GM21529 (cell line): ENCODE results near the gene VPS26C.

Source experiments
- ATAC-seq: cut with Tn5 transposase; IDR thresholded peaks from one replicate; pipeline ENCODE4 v1.9.1; 2021; ENCODE audit not compliant: unreplicated experiment

Gene VPS26C

GRCh38 chr21:37266515-37267221 is 466 bp downstream of the VPS26C start:
- peak; percentile 4 for ATAC-seq

DNA sequence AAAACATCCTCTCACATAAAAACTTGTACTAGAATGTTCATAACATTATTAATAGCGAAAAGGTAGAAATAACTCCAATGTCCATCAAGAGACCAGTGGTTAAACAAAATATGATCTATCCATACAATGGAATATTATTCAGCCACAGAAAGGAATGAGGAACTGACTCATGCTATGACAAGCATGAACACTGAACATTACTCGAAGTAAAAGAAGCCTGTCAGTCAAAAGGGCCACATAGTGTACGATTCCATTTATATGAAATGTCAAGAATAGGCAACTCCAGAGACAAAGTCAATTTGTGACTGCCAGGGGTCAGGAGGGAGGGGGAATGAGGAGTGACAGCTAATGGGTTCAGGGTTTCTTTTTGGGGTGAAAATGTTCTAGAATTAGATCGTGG is 2.3 kb downstream of the VPS26C start:
- ATAC-seq = no peak

DNA sequence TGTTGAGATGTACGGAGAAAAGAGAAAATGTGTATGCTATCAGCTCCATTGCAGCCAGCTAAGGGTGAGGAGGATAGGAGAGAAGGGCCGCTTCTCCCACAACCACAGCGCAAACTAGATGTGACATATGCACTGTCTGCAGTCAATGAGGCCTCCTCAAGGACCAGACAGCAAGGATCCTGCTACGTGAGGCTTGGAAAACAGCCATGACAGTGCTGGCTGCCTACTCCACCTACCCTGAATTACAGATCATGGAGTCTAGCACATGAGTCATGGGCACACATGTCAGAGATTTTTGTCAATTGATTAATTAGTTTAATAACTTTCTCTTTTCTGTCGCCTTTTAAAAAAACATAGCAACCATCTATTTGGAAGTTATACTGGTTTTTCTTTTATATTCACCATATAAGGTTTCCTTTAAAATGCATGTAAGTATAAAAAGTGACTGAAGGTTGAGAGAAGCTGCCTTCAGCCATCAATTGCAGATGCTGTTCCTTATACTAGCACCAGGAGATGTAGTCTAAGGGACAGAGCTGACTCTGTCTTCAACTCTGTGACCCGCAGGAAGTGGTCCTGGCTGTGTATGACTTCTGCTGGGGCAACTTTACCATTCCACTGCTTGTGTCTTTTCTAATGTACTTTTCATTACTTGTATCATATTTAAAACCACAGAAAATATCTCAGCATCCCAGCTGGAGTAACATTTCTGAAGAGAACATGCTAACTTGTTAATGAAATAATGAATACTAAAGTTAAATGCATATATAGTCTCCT is 3.1 kb downstream of the VPS26C start:
- ATAC-seq = no peak

DNA sequence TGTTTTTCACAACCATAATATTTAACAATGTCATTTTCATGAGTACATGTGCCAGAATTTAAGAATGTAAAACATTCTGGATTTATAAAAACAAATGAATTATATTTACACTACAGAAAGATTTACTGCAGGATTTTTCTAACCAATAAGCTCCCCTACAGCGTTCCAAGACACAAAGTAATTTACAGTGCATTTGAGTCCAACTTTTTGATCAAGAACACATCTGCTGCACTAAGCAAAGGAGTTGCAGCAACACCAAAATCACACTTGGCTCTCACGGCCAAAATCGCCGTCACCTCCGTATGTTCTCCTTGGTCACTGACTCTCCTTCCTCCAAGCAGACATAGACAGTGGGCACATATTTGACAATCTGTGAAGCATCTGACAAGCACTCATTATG is 7.7 kb downstream of the VPS26C start:
- ATAC-seq = no peak

- peak; percentile 78 for ATAC-seq
Measured at GRCh38 chr21:37257967-37258877, 8.9 kb downstream of the VPS26C start.

DNA sequence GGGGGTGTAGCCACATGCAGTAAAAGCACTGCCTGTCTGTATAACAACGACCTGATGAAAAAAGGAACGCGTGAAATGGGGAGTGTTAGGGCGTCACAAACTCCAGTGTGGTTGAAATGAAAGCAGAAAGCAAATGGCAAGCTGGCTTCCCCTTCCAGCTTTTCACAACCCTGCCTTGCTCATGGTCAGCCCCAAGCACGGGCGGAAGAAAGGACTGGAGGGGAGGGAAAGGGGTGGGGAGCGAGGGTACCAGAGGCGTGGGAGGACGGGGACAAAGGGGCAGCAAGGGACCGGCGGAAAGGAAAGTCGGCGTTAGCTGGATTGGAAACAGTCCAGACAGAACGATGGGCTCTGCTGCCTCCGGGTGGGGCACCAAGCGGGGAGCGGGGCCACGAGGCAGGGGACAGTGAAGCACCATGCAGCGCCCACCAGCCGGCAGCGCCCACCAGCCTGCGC is 9.6 kb downstream of the VPS26C start:
- ATAC-seq = peak; percentile 33

DNA sequence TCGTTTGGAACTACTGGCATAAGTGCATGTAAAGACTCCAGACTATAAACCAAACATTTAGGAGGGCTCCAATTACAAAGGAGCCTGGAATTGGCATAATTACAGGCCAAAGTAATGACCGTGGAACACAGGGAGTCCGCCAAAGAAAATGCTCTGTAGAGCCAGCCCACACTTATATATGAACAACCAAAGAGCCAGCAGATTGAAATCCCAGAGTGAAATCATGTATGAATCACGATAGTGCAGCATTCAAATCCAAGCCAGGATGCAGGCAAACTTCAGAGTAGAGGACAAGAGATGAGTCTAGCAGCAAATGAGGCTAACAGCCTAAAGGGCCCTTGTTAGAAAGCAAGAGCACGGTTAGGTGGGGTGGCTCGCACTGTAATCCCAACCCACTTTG is 13.1 kb downstream of the VPS26C start:
- no peak for ATAC-seq

- no peak for ATAC-seq
Measured at GRCh38 chr21:37251294-37251634, 15.9 kb downstream of the VPS26C start.

DNA sequence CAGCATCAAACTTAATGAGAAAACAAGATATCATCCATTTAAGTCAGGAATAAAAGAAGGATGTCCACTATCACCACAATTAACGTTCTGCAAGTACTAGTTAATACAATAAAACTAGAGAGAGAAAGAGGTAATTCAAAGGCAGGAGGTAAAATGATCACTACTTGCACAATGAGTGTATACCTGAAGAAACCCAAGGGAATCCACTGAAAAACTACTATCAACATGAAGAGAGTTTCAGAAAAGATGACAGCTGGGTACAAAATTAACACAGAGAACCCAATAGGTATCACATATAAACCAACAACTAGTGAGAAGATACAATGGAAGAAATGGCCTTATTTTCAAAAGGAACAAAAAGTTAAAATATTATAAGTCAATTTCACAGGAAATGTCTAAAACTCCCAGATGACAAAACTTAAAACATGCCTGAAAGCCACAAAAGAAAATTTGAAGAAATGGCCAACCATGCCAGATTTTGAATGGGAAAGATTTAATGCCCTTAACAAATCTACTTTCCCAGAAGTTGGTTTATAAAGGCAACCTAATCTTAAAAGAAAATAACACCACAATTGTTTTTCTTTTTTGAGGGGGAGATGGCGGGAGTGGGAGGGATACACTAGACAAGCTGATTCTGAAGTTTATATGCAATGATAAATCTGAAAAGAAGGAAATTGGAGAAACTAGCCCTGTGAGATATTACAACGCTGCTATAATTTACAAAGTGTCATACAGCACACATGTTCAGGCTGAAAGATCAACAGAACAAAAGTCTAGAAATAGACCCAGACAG is 17.8 kb downstream of the VPS26C start:
- no peak for ATAC-seq

- no peak for ATAC-seq
Measured at GRCh38 chr21:37248298-37248697, 18.8 kb downstream of the VPS26C start.

DNA sequence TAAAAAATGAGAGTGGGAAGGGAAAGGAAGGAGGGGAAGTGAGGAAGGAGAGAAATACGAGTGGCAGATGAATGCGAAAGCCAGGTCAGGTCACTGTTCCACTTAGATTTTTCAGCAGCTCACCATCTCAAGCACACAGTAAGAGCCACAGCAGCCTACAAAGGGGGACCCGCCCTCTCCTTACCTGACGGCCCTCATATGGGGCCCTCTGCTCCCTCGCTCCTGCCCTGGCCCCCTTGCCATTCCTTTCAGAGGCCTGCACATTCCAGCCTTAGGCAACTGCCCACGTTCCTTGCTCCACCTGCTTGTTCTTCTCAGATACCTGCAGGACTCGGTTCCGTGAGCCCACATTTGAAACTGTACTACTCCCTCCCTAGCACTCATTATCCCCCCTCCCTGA is 22.0 kb downstream of the VPS26C start:
- no peak for ATAC-seq

GRCh38 chr21:37244501-37245095 is 22.5 kb downstream of the VPS26C start:
- no peak for ATAC-seq

GRCh38 chr21:37243961-37244360 is 23.2 kb downstream of the VPS26C start:
- ATAC-seq = no peak

DNA sequence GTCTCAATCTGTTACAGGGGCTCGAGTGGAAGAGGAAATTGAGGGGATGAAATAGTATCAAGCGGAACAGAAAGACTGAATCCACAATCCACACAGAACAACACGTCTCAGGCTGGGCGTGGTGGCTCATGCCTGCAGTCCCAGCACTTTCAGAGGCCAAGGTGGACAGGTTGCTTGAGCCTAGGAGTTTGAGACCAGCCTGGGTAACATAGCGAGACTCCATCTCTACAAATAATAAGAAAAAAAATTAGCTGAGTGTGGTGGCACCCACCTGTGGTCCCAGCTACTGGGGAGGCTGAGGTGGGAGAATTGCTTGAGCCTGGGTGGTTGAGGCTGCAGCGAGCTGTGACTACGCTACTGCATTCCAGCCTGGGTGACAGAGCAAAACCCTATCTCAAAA is 25.7 kb downstream of the VPS26C start:
- no peak for ATAC-seq

DNA sequence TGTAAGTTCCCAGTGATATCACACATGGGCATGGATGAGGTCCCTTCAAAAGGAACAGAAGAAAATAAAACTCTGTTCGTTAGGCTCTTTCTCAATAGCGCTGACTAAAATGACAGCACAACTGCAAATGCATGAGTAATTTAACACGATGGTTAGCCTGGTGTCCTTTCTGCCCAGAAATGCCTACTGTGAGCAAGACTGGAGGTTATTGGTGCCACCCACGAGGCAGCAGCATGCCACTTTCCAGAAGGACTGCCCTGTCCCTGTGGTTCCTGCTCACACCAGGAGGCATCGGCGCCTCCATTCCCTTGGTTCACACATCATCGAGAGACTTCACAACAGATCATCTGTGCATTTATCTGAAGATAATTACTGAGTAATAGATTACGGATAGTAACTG is 26.2 kb downstream of the VPS26C start:
- no peak for ATAC-seq

DNA sequence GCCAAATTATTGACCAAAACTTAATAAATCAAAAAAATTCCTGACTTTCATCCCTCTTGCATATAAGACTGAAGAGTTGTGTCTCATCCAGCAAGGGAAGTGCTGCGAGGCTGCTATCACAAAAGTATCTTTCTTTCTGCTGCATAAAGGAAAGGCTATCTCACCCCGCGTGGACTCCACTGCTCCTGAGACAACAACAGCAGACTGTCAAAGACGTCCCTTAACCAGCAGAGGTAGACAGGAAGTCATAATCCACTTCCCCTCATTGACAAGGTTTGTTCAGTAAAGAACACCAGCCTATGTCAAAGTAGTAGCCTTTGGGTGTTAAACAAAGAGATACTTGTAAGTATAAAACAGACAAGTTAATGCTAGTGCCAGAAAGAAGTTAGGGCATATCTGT is 29.4 kb downstream of the VPS26C start:
- no peak for ATAC-seq

DNA sequence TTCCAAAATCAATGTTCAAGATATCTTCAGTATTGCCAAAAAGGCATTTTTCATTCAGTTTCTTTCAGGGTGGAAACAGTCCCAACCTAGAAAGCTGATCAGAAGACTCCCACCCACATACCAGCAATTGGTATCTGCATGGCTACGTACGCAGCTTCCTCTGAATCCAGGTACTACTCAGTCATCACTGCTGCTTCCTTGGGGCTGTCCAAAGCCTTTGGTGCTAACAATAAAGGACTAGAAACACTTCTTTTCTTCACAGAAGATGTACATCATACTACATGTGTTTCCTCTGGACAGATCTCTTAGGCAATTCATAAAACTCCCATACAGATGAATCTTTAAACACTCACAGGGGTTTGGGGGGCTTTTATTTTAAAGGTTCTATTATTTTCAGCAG is 29.8 kb downstream of the VPS26C start:
- no peak for ATAC-seq

DNA sequence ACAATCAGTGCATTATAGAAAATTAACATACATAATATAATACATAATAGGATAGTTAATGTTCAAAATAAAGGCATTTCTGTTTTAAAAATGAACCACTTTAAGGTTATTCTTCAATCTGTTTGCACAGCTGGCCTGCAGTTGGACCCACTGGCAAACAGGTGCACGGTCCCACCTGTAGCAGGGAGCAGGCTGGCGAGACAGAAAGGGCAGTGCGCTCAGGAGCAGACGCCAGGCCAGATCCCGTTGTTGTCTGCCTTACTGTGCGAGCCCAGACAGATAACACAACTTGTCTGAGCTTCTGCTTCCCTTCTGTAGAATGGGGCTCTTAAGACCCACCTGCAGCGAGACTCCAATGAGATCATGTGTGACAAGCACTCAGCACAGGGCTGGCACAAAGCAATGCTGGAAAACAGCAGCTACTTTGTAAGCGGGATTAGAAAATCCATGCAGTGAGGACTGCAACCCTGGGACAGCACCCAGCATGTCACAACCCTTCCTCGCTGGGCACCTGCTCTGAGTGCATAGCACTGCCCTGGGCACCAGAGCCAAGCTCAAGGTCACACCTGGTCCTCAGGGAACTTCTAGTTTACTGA is 33.5 kb downstream of the VPS26C start:
- no peak for ATAC-seq

DNA sequence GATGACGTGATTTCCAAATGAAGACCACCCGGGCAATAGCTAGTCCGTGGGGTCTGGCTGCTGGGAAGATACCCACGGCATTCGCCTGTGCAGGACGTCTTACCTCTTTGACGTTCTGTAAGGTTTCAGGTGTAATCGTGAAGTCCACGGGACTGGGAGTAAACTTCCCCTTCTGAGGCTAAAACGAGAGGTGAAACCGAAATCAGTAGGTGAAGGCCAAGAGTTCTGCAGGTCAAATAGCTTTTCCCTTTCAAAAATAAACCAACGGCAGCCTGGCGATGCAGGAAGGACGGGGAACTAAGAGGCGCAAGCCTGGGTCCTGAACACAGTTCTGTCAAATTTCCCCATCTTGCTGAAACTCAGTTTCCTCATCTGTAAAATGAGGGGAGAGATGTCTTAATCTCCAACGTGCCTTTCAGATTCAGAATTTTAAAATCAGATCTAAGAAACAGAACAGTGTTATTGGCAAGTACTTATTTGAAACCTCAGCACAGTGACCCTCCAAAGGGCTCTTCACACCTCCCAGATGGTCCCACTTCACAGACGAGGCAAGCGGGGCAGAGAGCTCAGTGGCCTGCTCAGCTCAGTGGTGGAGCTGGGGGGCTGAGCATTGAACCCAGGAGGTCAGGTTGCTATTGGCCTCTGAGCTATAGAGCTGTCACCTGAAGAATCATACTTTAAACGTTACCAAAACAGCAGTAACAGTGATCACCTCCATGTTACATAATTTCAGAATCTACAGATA is 34.7 kb downstream of the VPS26C start:
- peak; percentile 84 for ATAC-seq
